AG10803 (cell line): Measurements from ENCODE around the gene MCTP2.
"Not testable (repeated sequence)": the region's sequence is repeated elsewhere in the genome, so short reads cannot be mapped to it uniquely, and the experiment has no call there.

Source experiments
- DNase-seq: peaks from one replicate; pipeline ENCODE4 v3.0.0; 2010; ENCODE audit warnings: low read depth
- H3K4me3 ChIP-seq: 2 replicates; pipeline ENCODE4 v1.5.1; 2011; ENCODE audit warnings: mild to moderate bottlenecking, low read length, control low read depth
- TF ChIP-seq, protein P1 (sequence below): conservative IDR thresholded peaks from 2 replicates; pipeline ENCODE4 v1.5.1; 2011; ENCODE audit warnings: mild to moderate bottlenecking, low read length, control low read depth, inconsistent platforms

Gene MCTP2

DNA sequence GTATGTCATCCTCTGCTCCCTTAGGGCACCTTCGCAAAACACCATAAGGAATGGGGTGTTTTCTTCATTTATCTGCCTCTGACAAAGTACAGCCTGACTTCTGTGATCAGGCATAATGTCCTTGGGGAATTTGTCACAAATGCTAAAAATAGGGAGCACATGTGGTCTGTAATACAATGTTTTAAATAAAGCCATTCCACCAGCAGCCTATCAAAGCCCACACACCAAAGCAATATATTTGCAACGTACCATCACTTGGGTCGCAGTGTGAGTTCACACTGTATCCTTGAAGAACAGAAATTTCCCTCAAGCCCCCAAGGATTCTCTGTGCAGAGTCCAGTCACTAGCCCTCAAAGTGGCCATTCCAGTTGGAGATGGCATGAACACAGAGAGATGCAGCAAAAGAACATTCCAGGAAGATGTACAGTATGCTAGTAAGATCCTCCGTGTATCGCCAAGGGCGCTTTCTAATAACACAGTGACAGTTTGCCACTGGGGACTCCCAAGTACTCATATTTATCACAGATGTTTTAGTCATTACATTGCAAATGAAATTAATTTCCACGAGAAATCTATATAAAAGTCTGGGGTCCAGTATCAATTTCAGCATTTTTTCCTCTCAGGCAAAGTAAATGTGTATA, 246.7 kb downstream of the MCTP2 start:
- no peak overlapping the region for H3K4me3 ChIP-seq
- DNase-seq, result no peak
- TF ChIP-seq, protein P1, sequence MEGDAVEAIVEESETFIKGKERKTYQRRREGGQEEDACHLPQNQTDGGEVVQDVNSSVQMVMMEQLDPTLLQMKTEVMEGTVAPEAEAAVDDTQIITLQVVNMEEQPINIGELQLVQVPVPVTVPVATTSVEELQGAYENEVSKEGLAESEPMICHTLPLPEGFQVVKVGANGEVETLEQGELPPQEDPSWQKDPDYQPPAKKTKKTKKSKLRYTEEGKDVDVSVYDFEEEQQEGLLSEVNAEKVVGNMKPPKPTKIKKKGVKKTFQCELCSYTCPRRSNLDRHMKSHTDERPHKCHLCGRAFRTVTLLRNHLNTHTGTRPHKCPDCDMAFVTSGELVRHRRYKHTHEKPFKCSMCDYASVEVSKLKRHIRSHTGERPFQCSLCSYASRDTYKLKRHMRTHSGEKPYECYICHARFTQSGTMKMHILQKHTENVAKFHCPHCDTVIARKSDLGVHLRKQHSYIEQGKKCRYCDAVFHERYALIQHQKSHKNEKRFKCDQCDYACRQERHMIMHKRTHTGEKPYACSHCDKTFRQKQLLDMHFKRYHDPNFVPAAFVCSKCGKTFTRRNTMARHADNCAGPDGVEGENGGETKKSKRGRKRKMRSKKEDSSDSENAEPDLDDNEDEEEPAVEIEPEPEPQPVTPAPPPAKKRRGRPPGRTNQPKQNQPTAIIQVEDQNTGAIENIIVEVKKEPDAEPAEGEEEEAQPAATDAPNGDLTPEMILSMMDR, result no peak

DNA sequence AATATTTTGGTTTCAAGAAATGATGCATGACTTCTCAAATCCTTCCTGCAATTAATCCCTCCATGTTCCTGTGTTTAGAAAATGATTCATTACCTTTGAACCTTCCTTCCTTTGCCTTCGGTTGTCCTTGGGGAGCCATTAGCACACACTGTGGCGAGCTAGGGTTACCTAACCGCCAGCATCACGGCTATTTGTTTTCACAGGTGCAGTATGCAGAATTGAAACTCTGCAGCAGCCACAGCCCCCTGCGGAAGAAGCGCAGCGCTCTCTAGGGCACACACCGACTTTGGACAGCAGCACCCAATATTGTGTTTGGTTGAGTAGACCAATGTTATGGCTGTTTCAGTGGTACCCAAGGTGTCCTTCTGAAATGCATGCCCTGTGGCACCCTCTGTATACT, 247.4 kb downstream of the MCTP2 start:
- no peak for DNase-seq
- no peak overlapping the region for H3K4me3 ChIP-seq
- TF ChIP-seq, protein P1, result no peak

GRCh38 chr15:94480289-94480834, 249.0 kb downstream of the MCTP2 start:
- TF ChIP-seq, protein P1, result no peak
- DNase-seq, result no peak

DNA sequence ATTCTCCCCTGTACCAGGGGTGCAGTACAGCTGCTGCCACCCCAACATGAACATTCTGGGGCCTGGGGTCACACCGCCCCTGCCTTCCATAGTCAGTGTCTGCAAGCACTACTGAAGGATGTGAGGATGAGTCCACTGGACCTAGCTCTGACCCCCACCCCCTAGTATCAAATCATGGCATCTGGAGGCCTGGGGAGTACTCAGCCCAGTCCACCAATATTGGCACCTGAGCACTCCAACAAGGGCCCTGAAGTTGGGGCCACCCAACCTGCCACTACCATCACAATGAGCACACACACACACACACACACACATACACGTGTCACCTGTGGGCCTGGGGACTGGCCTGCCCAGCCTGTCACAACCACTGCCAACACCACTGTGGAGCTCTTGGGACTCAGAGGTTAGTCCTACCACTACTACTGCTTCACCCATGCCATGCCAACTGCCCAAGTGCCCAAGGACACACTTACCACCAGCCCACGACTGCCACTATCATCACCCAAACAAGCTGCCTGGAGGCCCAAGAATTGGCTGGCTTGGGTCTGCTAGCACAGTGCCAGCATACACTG, 253.9 kb downstream of the MCTP2 start:
- DNase-seq, result no peak
- H3K4me3 ChIP-seq, result no peak overlapping the region
- TF ChIP-seq, protein P1, result no peak

More at GRCh38 chr15:94480289-94480834, 249.0 kb downstream of the MCTP2 start:
- H3K4me3 ChIP-seq, result no peak overlapping the region

GRCh38 chr15:94487635-94488034, 256.3 kb downstream of the MCTP2 start:
- TF ChIP-seq, protein P1, result no peak
- no peak for DNase-seq
- no peak overlapping the region for H3K4me3 ChIP-seq

- H3K4me3 ChIP-seq, result no peak overlapping the region
- TF ChIP-seq, protein P1, result no peak
- no peak for DNase-seq
Measured at GRCh38 chr15:94493176-94493575, 261.8 kb downstream of the MCTP2 start.

DNA sequence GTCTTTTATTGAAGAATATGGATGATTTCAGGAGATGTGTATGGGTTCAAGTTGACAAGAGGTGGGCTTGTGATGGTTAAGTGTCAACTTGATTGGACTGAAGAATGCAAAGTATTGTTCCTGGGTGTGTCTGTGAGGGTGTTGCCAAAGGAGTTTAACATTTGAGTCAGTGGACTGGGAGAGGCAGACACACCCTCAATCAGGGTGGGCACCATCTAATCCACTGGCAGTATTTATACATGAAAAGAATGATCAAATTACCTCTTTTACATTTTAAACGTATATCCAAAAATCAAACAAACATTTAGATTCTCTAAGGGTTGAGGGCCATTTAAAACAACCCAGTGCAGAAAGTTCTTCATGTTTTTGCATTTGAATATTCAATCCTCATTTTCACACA, 262.2 kb downstream of the MCTP2 start:
- not testable (repeated sequence) for DNase-seq

More for the DNA sequence above, 262.2 kb downstream of the MCTP2 start:
- H3K4me3 ChIP-seq, result not testable (repeated sequence)
